HK-2 (cell line): ENCODE measurements around the gene GRM2.

Experiments
- DNase-seq: peaks from one replicate; pipeline ENCODE4 v3.0.0-alpha.2; 2018; ENCODE audit not compliant: unreplicated experiment

Gene GRM2

DNA sequence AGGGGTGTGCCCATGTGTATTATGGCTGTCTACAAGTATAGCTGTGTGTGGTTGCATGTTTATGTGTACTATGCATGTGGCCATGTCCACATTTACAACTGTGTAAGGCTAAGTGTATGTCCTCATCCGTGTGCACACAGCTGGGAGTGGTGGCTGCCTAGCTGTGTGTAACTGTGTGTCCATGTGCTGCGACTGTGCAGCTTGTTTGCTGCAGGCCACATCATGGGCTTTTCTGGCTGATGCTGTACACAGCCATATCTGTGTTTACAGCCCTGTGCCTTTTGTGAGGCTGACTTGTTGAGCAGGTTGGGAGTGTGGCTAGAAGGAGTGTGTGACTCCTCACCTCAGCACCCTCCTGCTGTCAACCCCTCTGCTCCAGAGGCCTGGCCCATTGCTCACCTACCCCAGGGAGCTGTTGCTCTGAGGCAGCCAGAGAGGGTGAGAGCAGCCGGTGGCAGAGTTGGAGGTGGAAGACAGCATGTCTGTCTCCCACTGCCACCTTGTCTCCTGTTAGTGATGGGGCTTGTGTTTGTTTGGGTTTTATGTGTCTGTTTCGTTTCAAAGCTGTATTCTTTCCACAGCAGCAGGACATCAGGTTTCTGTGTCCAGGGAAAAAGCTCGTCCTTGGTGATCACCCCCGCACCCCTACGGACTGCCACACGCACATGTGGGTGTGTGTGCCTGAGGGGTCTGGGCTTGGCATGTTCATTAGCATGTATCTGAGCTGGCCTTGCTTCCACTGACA lies 1.4 kb upstream of the GRM2 start:
- DNase-seq, result no peak

DNA sequence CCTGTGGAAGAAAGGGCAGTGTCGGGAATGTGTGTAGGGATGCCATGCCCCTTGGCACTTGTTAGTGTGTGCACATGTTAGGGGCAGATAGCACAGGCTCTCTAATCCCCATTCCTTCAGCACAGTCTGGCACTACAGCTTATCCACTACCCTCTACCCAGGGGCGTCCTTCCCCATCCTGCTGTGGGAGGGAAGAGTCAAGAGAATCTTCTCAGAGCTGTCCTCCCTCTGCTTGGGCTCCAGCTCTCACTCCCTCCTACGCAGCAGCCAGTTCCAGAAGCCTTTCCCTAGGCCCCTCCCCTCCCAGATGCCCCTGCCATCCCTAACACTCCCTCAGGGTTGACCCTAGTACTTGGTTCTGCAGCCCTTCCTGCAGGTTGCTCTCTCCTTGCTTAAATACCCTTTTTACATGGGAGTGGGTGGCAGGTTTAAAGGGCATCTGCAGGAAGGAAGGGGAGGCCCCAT lies 815 bp upstream of the GRM2 start:
- no peak for DNase-seq

DNA sequence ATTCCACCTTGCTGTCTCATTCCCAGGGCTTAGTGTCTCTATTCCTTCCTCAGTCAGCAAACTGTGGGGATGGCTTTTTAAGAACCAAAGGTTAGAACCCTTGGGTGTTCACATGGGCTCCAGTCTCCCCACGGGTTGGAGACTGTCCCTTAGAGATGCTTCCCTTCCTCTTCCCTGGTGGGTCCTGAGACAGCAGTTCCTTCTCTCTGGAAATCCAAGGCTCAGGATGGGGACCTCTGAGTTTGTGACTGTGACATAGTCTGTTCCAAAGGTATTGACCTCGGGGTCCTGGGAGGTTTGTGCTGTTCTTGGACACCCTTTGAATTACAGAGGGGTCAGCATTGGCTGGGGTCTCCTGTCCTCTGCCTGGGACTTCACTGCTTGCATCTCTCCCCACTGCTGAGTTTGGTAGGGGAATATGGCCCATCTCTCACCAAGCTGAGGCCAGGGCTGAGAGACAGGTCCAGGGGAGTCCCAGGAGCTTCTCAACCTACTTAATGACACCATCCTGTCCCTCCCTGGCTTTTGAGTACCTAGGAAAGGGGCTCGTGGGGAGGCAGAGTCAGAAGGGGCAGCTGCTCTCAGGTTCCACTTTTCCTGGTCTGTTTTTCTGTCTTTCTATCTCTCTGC lies 1.5 kb downstream of the GRM2 start:
- no peak for DNase-seq

DNA sequence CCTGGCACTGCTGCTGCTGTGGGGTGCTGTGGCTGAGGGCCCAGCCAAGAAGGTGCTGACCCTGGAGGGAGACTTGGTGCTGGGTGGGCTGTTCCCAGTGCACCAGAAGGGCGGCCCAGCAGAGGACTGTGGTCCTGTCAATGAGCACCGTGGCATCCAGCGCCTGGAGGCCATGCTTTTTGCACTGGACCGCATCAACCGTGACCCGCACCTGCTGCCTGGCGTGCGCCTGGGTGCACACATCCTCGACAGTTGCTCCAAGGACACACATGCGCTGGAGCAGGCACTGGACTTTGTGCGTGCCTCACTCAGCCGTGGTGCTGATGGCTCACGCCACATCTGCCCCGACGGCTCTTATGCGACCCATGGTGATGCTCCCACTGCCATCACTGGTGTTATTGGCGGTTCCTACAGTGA lies 2.1 kb downstream of the GRM2 start:
- no peak for DNase-seq

DNA sequence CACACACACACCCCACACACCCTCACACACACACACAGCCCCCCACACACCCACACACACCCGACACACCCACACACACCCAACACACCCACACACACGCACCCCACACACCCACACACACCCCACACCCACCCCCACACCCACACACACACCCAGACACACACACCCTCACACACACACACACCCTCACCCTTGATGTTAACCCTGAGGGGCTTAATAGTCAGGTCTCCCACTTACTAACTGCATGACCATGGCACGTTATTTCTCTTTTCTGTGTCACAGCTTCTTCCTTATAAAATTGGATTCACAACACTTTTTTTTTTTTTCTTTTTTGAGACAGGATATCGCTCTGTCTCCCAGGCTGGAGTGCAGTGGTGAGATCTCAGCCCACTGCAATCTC lies 2.8 kb downstream of the GRM2 start:
- no peak for DNase-seq

DNA sequence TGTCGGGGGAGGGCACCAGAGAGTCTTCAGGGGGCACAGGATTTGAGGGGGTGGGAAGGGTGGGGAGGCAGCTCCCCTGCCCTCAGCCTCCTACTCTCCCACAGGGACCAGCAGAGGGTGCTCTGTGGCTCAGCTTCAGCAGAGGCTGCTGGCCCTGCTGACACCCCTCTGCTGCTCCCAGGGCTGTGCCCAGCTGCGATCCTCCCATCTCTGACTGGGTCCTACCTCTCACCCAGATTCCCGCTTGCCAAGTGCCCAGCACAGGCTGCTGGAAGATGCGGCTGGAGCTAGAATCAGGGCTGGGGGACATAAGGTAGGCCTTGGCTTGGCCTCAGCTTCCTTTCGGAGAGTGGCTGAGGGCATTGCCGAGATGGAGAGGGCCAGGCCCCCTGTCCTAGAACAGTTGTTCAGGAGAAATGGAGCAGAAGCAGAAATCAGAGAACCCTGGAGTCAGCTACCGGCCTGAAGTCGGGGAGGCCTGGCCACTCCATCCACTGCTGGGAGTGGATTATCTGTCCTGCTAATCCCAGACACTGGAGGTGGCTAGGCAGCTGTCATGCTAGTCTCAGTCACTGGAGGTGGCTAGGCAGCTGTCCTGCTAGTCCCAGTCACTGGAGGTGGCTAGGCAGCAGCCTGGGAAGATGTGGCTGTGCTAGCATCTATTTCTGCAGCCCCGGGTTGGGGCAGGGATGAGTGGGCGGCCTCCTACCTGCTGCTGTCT lies 3.9 kb downstream of the GRM2 start:
- no peak for DNase-seq

DNA sequence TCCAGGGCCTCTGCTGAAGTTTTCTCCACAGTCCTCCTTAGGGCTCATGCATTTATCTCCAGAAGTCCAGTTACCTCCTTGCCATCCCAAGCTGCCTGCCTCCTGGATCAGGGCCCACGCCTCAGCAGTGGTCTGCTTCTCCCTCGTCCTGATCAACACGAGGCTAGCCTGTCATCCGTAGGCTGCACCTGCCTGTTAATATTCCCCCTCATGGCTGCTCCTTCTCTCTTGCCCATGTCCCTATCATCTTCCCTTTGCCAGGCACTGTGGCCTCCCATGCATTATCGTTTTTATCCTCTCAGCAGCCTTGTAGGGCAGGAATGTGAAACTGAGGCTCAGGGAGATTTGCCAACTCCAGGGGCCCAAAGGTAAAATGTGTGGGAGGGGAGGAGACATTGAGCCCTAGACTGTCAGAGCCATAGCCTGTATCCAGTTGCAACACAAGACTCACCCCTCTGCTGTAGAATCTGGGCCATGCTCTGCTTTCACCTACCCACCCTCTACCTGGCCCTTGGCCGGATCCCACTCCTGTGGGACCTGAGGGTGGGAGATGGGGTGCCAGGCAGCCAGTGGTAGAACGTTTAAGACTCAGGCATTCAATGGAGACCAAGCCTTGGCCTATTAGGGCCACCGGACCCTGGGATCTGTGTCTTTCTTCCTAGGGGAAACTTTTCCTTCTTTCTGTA lies 4.6 kb downstream of the GRM2 start:
- DNase-seq, result no peak

DNA sequence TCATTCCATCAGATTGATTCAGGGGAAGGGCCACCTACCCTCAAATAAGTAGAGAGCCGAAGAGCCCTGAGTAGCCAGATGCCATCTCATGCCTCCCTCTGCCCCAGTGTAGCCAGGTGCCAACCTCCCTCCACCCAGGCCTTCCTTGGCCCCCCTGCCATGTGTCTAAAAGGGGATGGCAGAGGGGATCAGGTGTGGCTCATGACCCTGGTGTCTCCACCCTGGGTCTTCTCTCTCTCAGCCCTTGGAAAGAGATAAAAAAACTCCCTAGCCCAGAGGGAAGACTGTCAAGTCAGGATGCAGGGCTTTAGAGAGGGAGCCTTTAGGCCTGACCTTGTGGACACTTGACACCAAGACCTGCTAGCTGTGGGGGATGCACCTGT lies 5.2 kb downstream of the GRM2 start:
- no peak for DNase-seq

DNA sequence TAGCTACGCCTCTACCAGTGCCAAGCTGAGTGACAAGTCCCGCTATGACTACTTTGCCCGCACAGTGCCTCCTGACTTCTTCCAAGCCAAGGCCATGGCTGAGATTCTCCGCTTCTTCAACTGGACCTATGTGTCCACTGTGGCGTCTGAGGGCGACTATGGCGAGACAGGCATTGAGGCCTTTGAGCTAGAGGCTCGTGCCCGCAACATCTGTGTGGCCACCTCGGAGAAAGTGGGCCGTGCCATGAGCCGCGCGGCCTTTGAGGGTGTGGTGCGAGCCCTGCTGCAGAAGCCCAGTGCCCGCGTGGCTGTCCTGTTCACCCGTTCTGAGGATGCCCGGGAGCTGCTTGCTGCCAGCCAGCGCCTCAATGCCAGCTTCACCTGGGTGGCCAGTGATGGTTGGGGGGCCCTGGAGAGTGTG lies 5.7 kb downstream of the GRM2 start:
- no peak for DNase-seq

DNA sequence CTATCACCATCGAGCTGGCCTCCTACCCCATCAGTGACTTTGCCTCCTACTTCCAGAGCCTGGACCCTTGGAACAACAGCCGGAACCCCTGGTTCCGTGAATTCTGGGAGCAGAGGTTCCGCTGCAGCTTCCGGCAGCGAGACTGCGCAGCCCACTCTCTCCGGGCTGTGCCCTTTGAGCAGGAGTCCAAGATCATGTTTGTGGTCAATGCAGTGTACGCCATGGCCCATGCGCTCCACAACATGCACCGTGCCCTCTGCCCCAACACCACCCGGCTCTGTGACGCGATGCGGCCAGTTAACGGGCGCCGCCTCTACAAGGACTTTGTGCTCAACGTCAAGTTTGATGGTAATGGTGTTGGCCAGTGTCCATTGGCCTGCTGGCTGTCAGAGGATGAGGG lies 6.1 kb downstream of the GRM2 start:
- DNase-seq, result no peak

DNA sequence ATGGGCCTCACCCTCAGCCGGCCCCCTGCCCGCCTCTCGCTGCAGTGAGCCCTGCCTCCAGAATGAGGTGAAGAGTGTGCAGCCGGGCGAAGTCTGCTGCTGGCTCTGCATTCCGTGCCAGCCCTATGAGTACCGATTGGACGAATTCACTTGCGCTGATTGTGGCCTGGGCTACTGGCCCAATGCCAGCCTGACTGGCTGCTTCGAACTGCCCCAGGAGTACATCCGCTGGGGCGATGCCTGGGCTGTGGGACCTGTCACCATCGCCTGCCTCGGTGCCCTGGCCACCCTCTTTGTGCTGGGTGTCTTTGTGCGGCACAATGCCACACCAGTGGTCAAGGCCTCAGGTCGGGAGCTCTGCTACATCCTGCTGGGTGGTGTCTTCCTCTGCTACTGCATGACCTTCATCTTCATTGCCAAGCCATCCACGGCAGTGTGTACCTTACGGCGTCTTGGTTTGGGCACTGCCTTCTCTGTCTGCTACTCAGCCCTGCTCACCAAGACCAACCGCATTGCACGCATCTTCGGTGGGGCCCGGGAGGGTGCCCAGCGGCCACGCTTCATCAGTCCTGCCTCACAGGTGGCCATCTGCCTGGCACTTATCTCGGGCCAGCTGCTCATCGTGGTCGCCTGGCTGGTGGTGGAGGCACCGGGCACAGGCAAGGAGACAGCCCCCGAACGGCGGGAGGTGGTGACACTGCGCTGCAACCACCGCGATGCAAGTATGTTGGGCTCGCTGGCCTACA lies 8.5 kb downstream of the GRM2 start:
- no peak for DNase-seq

DNA sequence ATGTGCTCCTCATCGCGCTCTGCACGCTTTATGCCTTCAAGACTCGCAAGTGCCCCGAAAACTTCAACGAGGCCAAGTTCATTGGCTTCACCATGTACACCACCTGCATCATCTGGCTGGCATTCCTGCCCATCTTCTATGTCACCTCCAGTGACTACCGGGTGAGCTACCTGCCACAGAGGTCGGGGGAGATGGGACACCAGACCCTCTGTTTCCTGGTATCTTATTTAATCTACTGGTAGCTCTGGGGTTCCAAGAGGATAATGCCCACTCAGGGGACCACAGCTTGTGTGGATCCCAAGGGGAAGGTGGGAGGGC lies 9.1 kb downstream of the GRM2 start:
- no peak for DNase-seq

DNA sequence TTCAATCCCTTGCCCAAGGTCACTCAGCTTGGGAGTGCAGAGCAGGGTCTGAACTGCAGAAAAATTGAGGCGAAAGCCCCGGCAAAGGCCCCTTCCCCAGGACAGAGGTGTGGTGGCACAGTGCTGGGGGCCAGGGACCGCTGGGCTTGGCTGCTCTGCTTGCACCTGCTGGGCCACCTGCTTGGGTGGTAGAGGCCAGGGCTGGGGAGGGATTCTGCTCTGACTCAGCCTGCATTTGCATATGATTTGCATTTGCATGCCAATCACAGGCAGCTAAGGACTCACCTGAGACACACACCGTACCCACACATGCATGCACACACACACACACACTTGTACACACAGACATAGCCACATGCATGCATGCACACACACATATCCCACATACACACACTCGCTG lies 9.9 kb downstream of the GRM2 start:
- DNase-seq, result no peak

DNA sequence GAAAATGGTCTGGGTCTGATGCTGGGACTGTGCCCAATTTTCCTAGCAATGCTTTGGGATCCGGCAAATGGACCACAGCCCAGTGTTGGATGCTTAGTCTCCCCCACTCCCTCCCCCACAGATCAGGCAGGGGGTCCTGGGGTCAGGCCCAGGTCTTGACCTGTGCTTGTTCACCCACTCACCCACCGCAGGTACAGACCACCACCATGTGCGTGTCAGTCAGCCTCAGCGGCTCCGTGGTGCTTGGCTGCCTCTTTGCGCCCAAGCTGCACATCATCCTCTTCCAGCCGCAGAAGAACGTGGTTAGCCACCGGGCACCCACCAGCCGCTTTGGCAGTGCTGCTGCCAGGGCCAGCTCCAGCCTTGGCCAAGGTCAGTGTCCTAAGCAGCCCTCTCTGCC lies 10.6 kb downstream of the GRM2 start:
- DNase-seq, result no peak

DNA sequence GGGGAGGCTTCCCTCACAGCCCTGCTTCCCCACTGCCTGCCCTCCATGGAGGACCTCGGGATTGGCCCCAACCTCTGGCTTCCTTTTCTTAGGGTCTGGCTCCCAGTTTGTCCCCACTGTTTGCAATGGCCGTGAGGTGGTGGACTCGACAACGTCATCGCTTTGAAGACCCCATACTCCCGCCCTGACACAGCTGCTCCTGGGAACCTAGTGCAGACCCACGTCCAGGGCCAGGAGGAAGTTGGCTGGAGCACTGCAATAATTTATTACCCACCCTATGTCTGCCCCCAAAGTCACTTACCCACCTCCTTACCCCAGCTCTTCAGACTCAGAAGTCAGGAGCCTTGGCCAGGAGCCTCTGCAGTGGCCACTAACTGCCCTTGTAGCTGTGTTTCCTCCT lies 11.1 kb downstream of the GRM2 start:
- DNase-seq, result no peak

DNA sequence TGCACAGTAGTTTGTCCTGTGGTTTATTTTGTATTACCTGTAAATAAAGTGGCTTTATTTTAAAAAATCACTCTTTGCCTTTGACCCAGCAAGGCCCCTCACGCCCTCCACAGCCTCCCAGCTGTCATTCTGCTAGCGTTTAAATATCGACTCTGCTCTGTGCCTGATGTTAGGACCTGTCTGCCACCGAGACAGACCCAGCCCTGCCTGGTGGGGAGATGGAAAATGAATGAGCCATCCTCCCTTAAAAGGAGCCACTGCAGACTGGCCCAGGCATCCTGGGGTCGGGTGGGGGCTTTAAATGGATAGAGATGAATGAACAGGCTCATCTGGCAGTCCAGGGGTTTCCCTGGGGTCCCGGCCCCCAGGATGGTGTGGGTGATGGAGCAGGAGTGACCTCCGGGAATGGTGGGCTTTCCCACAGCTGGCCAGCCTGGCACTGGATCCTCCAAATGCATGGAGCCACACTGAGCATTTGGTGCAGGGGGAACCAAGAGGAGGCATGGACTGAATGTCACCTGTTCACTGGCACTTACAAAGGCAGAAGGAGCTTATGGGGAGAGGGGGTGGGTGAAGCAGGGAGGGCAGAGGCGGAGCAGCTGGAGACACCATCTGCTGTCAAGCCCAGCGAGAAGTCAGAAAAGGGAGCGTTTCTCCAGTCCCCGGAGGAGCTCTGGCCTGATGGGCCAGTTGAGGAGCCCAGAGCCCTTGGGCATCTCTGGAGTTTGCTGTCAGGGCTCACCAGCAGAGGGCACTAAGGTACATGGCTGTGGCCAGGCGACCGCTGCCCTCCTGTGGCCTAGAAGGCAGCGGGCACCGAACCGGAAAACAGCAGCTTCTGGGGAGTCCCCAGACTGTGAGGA lies 11.9 kb downstream of the GRM2 start:
- DNase-seq, result peak; percentile 61

DNA sequence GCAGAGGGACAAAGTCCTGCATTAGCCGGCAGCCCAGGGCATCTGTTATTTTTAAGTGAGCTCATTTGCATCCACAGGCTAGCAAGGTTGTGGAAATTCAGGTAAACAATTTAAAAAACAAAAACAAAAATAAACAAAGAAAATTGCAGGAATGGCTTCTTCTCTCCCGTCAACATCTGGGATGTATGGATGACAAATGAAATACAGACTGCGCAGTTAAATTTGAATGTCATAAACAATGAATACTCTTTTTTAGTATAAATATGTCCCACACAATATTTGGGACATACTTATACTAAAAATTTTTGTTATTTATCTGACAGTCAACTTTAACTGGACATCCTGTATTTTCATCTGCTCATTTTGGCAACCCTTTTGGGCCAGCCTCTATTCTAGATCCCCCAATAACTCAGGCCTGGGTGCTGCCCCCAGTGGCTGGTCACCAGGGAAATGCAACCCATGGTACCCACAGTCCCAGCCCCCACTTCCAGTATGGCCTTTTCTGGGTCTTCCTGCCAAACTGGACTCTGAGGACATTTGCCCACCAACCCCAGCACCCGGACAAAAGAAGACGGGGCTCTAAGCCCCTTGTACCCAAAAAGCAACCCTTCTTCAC lies 12.7 kb downstream of the GRM2 start:
- no peak for DNase-seq

DNA sequence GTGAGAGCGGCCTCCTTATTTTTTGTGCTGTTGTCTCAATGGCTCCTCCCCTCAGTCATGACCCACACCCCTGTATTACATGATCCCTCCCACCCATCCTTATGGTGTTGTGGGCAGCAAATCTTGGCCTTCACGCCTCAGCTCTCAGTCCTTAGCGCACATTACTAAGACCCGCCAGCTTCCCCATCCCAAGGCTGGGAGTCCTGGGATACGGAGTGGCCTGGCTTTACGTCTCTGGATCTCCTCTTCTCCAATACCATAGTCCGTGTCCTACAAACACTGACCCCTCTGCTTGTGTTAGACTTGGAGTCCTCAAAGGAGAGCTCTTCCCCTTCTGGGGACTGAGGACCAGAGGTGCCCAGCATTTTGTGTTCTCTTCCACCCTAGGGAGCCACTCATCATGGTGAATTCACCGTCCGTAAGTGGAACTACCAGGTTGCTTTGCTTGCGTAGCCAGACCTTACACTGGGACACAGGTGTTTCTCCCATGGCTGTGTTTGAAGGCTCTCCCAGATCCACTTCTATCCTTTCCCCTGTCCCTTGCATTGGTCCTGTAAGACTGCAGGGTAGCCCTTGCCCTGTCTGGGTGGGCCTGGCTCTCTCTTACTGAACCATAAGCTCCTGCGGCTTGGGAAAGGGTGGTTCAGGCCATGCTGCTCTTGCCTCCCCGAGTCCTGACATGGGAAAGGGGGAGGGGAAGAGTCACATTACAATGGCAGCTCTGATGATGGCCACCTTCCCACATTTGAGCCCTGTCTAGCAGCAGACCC lies 13.6 kb downstream of the GRM2 start:
- DNase-seq, result no peak

DNA sequence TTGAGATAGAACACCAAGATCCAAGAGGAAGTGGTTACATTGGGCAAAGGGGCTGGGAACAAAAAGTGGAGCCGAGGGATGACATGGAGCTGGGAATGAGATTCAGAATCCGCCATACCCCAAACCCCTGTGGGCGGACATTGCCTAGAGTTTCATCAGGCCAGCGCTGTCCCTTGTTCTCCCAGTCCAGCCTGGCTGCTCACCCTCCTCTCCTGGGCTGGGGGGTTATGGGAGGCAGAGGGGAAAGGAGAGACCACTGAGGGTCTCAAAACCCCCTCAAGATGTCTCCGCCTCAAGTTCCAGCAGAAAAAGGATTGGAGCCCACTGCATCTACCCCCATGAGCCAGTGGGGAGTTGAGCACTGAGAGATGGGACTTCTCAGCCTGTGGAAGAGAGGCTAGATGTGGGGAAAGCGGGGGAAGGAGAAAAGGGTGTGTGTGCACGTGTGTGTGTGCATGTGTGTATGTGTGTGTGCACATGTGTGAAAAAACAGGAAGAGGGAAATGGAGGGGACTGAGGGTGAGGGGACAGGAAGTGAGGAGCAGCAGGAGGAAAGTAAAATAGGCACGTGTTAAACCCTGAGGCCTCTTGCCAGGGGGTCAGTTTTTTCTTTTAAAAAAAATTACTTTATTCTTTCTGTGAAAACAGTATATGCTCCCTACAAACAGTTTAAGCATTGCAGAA lies 14.3 kb downstream of the GRM2 start:
- DNase-seq, result no peak
